GM19372 (cell line): ENCODE measurements around the gene CENPB.

ENCODE experiments used
- ATAC-seq: cut with Tn5 transposase; IDR thresholded peaks from one replicate; pipeline ENCODE4 v1.9.1; 2021; ENCODE audit warnings: mild to moderate bottlenecking, low read depth, moderate library complexity; ENCODE audit not compliant: unreplicated experiment

Gene CENPB

DNA sequence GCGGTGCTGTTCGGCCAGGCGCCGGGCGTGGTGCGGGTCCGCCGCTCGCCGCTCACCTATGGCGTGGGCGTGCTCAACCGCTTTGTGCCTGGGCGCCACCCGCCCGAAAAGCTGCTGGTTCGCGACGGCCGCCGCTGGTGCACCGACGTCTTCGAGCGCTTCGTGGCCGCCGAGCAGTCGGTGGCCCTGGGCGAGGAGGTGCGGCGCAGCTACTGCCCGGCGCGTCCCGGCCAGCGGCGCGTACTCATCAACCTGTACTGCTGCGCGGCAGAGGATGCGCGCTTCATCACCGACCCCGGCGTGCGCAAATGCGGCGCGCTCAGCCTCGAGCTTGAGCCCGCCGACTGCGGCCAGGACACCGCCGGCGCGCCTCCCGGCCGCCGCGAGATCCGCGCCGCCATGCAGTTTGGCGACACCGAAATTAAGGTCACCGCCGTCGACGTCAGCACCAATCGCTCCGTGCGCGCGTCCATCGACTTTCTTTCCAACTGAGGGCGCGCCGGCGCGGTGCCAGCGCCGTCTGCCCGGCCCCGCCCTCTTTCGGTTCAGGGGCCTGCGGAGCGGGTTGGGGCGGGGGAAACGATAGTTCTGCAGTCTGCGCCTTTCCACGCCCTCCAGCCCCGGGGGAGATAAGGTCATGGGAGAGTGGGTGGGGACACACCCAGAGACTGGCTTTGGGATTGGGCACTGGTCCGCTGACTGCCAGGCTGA lies 34.7 kb downstream of the CENPB start:
- ATAC-seq = no peak

DNA sequence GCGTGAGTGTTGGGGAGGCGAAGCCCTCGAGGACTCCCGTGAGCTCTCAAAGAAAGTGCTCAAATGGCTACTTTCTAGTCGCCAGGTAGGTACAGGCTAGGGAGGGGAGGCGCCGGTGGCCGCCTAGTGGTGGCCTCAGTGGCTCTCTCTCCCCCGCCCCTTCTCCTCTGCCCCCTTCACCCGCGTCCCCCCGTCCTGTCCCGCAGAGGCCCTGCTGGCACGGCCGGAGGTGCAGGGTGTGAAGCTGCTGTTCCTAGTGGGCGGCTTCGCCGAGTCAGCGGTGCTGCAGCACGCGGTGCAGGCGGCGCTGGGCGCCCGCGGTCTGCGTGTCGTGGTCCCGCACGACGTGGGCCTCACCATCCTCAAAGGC lies 35.2 kb downstream of the CENPB start:
- no peak for ATAC-seq

DNA sequence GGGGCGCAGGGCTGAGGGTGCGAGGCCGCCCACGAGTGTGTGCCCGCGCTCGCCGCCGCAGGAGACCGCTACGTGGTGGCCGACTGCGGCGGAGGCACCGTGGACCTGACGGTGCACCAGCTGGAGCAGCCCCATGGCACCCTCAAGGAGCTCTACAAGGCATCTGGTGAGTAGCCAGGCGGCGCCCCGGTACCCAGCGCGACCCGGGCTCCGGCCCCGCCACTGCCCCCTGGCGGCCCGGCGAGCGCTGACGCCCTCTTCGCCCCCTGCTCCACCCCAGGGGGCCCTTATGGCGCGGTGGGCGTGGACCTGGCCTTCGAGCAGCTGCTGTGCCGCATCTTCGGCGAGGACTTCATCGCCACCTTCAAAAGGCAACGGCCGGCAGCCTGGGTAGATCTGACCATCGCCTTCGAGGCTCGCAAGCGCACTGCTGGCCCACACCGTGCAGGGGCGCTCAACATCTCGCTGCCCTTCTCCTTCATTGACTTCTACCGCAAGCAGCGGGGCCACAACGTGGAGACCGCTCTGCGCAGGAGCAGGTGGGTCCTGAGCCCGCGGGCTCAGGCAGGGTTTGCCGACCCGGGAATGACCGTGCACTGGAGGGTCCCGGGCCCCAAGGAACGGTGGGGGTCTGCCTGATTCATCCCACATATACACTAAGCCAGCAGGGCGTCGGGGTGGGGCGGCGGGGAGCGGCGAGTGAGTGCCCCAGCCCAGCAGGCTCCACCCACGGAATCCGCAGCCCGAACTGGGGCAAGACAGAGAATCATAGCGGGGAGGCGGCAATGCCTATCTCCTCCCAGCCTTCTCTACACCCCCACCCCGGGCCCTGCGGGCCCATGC lies 36.6 kb downstream of the CENPB start:
- ATAC-seq = no peak

GRCh38 chr20:3749087-3749688 lies 37.4 kb downstream of the CENPB start:
- no peak for ATAC-seq

DNA sequence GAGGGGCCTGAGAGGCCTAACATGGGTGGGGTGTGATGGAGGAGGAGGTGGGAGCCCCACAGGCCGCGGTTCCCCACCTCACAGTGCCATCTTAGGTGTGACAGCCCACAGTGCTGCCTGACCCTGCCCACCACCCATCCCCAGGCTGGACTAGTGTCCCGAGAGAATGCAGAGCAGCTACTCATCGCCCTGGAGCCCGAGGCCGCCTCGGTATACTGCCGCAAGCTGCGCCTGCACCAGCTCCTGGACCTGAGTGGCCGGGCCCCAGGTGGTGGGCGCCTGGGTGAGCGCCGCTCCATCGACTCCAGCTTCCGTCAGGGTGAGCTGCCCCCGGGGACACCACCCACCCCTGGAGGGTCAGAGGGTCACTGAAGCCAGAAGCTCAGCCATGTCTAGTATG lies 38.5 kb downstream of the CENPB start:
- no peak for ATAC-seq

DNA sequence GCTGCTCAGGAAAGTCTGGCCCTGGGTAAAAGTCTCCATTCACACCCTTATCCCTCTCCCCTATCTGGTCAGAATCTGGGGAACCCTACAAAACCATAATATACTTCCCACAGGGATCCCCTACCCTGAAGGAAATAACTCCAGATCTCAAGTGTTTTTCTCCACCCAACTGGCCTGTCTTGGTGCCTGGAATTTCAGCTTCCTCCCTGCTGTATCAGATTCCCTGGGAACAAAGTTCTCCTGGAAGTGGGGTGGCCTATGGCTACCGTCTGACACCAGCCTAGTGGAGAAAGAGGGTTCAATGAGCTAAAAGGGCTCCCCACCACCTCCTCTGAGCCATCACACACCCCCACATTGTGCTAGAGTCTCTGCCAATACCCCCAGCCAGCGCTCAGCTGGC lies 39.1 kb downstream of the CENPB start:
- no peak for ATAC-seq

GRCh38 chr20:3745686-3746173 lies 40.8 kb downstream of the CENPB start:
- ATAC-seq = no peak

GRCh38 chr20:3744806-3745685 lies 41.5 kb downstream of the CENPB start:
- no peak for ATAC-seq

DNA sequence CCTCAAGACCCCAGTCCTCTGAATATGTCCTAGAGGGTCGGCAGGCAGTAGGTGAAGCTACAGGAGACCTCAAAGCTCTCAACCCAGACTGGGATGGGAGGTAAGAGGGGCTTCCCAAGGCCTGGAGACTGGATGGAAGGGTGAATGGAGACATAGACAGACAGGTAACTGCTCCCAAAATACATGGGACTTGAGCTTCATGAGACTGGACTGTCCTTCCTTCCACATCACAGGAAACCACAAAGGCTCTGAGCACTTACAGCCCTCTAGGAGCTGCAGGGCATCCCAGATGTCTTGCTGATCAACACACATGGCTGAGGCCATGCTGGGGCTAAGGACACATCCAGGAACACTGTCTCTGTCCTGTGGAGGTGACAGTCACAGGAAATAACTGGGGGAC lies 42.5 kb downstream of the CENPB start:
- ATAC-seq = no peak

DNA sequence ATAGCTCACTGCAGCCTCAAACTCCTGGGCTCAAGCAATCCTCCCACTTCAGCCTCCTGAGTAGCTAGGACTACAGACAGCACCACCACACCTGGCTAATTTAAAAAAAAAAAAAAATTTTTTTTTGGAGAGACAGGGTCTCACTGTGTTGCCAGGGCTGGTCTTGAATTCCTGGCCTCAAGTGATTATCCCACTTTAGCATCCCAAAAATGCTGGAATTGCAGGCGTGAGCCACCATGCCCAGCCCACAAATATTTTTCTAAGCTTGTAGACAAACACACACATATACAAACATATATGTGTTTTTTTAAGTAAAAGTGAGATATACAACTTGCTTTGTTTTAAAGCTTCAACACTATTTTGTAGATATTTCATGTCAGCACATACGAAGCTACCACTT lies 43.3 kb downstream of the CENPB start:
- no peak for ATAC-seq

DNA sequence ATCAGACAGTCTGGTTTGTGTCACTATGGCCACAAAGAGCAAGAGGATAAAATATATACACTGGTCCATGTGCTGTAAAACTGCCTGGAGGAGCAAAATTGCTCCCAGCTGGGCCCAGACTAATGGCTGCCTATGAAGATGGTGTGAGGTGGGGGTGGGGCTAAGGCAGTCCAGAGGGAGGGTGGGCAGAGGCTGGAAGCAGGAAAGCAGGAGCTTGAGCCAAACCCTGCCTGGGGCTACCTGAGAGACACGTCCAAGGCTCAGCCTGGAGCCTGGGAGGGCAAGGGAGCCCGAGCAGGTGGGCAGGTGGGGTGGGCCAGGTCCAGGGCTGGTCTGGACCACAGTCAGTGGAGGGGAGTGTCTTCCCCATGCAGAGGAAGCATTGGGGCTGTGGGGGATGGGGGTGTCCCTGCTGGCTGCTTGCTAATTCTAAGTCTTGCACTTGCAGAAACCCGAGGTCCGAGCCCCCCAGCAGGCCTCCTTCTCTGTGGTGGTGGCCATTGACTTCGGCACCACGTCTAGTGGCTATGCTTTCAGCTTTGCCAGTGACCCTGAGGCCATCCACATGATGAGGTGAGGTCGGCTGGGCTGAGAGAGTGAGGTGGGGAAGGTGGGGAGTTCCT lies 44.6 kb downstream of the CENPB start:
- no peak for ATAC-seq

- ATAC-seq = no peak
These were observed 45.8 kb downstream of the CENPB start for GRCh38 chr20:3740615-3741301.

GRCh38 chr20:3739926-3740451 lies 46.6 kb downstream of the CENPB start:
- ATAC-seq = no peak

GRCh38 chr20:3739054-3739925 lies 47.2 kb downstream of the CENPB start:
- ATAC-seq = no peak

DNA sequence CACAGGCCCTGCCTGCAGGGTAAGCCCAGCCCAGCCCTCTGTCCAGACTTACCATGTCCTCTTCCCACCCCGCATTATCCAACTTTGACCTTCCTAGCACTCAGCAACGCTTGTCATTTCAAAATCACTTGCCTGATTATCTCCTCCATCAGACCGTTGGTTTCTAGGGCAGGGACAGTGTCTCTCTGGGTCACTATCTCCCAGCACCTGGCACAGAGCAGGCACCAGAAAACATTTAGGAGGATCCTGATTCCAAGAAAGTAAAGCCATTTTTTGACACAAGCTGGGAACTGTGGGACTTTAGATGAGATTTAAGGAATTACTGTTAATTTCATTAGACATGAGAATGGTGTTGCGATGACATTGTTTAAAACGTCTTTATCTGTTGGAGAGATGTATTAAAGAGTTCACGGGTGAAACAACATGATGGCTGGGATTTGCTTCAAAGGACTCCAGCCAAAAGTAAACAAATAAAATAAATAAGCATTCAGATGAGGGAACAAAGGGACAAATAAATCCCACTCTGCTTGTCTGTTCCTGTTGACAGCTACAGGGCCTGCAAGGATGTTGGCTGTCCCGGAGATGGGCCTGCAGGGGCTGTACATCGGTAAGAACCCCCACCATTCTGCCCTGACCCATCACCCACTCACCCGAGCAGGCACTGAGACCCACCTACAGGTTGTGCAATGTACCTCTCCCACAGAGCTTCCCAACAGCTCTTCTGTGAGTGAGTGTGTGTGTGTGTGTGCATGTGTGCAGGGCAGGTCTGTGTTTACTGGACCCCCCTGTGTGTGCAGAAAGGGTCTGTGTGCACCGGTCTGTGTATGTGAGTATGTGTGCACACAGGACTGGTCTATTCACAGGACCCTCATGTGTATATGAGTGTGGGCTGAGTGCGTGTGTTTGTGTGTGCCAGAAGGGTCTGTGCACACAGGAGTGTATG lies 48.2 kb downstream of the CENPB start:
- no peak for ATAC-seq

- no peak for ATAC-seq
These were observed 50.8 kb downstream of the CENPB start for GRCh38 chr20:3735768-3736167.

DNA sequence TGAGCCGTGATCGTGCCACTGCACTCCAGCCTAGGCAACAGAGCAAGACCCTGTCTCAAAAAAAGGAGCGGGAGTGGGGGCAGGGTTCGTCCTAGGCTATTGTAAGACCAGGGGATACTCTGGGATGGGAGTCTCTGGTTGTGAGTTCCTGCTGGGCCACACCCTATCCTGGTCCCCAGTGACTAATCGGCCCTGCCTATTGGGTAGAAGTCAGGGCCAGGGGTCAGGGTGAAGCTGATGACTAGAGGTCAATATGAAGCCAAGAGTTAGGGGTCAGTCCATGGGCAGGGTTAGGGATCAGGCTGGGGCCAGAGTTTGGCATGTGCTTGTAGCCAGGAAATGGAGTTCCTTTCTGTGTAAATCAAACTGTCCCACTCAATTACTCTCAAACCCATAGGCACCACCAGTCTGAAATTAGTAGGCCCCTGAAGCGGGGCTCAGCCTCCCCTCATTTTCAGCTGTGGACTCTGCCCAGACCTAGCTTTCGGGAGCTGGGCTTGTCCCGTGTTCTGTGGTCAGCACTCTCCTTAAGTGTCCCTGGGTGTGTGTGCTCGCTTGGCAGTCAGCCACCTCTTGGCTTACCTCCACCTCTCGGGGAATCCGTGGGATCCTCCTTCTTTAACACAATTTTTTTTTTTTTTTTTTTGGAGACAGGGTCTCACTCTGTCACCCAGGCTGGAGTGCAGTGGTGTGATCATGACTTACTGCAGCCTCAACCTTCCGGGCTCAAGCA lies 52.3 kb downstream of the CENPB start:
- no peak for ATAC-seq
